Measurements from ENCODE around the gene OR2AJ1.

- TF ChIP-seq CTCF (IDR thresholded peaks at IDR 0.05), result no peak
- no peak for TF ChIP-seq POLR2A (IDR thresholded peaks at IDR 0.05)
These were observed 17.9 kb downstream of the OR2AJ1 start for GRCh38 chr1:247942624-247943023.
